Stimulated activated CD8-positive, alpha-beta memory T cell treated with anti-CD3 and anti-CD28 coated beads, Interleukin-12 subunit alpha, Interleukin-12 subunit beta, amount 100 ng/mL, for 1 hour (primary cell): ENCODE data around the gene NOXA1.

Source experiments
- DNase-seq: peaks from one replicate; pipeline ENCODE4 v3.0.0-alpha.2; 2020; ENCODE audit warnings: low read depth

The NOXA1 gene

DNA sequence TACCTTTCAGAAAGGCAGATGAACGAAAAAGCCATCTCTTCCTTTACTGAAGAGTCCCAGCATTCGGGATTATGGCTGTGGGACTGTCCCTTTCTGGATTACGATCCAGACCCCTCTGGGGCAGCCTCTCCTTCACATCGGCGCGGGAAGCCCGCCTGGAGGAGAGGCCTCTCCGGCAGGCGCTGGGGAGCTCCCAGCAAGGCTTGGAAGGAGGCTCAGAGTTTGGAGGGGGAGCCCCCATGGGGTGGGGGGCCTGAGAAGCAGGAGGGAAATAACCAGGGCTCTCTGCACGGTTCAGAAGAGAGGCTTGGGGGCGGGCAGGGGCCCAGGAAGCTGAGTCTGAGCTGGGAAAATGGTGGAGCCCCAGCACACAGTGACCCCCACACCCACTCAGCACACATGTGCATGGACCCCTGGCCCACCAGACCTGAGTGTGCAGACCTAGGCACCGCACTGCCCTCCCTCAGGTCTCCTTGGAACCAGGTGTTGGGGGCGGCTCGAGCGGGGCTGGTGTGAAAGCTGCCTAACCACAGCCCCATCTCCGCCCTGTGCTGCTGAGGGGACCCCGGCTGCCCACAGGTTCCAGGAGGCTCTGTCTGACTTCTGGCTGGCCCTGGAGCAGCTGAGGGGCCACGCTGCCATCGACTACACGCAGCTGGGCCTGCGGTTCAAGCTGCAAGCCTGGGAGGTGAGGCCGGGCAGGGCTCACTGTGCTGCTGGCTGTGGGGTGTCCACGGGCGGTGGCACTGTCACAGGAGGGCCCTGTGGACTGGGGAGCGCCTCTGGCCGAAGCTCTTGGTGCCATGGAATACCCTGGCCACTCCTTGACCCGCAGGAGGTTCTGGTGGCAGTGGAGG lies 4.5 kb downstream of the NOXA1 start:
- DNase-seq, result no peak

DNA sequence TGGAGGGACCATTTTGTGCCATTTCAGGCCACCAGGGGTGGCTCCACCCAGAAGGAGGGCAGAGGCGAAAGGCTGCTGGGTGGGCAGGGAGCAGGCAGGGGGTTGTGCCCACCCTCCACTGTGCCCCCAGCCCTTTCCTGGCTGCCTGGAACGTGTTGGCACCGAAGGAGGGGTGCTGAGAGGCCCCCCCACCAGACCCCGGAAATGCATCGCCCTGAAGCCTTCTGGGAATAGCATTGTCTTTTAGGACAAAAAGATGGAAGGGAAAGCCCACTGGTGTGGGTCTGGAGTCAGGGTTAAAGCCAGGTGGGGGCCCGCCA lies 5.1 kb downstream of the NOXA1 start:
- DNase-seq, result no peak

GRCh38 chr9:137428841-137429545 lies 5.8 kb downstream of the NOXA1 start:
- DNase-seq, result no peak

DNA sequence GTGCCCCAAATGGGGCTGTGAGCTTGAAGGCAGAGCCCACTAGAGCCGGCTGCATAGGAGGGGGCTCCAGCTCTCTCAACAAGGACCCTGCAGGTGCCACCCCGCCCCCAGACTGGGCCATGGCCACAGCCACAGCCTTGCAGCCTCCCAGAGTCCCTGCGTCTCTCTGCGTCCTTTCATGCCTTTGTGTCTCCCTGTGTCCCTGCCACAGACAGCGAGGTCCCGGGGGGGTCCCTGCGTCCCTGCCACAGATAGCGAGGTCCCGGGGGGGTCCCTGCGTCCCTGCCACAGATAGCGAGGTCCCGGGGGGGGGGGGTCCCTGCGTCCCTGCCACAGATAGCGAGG lies 6.3 kb downstream of the NOXA1 start:
- DNase-seq, result no peak

- no peak for DNase-seq
Measured at GRCh38 chr9:137429974-137430722, 7.0 kb downstream of the NOXA1 start.

GRCh38 chr9:137430723-137431415 lies 7.7 kb downstream of the NOXA1 start:
- no peak for DNase-seq

DNA sequence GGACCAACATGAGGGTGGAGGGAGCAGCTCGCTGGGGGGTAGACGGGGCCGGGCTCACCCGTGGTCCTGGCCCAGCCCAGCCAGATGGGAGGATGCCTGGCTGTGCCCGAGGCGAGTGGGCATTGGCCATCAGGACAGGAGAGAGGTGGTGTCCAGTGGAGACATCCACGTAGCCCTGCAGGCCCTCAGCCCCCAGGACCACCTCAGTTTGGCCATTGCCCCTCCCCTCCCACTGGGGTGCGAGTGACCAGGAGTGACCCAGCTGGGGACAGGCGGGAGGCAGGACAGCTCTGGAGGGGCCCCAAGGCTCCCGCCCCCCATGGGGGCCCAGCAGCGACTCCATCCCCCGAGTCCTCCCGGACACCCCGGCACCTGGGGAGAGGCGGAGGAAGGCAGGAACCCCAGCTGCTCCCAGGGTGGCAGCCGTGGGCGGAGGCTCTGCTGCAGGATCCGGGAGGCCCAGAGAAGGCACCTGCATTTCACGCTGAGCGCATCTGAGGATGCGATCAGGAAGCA lies 8.3 kb downstream of the NOXA1 start:
- no peak for DNase-seq

DNA sequence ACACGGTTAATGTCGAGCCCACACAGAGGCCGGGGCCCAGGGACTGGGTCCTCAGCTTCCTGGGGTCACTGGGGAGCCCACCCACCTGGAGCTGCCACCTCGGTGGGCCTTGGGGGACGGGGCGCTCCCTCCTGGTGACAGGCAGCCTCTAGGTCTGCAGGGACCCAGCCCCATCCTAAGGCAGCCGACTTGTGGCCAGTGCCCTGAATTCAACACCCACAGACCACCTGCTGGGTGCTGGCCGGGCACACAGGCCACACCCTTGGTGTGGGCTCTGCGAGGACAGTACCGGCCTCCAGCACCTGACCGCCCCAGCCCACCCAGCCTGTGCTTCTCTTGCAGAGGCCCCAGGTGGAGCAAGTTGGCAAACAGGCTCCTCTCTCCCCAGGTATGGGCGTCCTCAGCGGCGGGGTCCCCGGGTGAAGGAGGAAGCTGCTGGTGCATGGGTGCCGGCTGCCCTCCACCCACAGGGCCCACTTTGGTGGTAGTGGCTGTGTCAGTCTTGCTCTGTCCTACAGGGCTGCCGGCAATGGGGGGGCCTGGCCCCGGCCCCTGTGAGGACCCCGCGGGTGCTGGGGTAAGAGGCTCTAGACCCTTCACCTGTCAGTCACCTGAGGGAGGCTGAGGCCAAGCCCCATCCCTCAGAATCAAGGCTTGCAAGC lies 9.6 kb downstream of the NOXA1 start:
- no peak for DNase-seq

GRCh38 chr9:137433349-137433915 lies 10.2 kb downstream of the NOXA1 start:
- no peak for DNase-seq

DNA sequence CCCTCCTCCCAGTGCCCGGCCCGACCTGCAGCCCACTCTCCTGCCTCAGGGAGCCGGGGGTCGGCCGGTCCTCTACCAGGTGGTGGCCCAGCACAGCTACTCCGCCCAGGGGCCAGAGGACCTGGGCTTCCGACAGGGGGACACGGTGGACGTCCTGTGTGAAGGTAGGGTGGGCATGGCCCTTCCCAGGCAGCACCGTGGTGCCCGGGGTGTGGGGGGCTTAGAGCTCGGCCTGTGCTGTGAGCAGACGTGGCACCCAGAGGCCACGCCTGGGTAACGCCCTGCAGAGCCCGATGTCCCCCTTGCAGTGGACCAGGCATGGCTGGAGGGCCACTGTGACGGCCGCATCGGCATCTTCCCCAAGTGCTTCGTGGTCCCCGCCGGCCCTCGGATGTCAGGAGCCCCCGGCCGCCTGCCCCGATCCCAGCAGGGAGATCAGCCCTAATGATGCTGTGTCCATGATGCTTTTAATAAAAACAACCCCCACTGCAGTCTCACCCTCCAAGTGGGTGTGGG lies 10.8 kb downstream of the NOXA1 start:
- no peak for DNase-seq

DNA sequence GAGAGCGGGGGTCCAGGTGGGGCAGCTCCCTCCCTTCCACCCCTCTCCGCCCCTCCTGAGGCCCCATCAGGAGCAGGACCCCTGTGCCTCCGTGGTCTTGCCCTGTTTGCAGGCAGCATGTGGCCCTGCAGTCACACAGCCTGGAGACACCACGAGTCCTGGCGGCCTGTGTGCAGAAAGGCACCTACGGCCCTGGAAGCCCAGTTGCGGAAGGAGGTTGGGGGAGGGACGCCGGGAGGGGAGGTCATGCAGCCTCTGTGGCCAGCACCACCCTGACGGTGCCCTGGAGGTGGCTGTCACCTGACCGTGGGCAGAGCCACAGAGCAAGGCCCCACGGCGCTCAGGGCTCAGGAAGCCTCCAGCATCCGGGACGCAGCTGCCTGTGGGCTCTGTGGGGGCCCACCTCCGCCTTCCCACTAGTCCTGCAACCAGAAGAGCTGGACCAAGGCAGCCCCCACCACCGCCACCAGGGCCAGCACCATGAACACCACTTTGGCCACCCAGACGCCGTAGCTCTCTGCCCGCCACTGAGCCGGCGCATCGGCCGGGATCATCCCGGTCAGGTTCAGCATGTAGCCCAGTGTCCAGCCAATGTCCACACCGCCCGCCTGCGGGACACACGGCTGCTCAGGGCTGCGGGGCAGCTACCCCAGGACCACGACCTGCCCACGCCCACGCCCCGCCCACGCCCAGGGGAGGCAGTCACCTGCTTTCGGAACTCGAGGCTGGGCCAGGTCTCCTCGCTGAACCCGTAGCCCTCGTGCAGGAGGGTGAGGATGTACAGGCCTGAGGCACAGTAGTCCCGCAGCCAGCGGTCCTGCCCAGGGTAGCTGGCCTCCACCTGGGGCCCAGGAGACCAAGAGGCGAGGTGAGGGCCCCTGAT lies 11.5 kb downstream of the NOXA1 start:
- DNase-seq, result no peak

- DNase-seq, result no peak
Measured at GRCh38 chr9:137435381-137435891, 12.2 kb downstream of the NOXA1 start.

- no peak for DNase-seq
Measured at GRCh38 chr9:137435980-137436760, 13.0 kb downstream of the NOXA1 start.

GRCh38 chr9:137436761-137437600 lies 13.8 kb downstream of the NOXA1 start:
- no peak for DNase-seq

DNA sequence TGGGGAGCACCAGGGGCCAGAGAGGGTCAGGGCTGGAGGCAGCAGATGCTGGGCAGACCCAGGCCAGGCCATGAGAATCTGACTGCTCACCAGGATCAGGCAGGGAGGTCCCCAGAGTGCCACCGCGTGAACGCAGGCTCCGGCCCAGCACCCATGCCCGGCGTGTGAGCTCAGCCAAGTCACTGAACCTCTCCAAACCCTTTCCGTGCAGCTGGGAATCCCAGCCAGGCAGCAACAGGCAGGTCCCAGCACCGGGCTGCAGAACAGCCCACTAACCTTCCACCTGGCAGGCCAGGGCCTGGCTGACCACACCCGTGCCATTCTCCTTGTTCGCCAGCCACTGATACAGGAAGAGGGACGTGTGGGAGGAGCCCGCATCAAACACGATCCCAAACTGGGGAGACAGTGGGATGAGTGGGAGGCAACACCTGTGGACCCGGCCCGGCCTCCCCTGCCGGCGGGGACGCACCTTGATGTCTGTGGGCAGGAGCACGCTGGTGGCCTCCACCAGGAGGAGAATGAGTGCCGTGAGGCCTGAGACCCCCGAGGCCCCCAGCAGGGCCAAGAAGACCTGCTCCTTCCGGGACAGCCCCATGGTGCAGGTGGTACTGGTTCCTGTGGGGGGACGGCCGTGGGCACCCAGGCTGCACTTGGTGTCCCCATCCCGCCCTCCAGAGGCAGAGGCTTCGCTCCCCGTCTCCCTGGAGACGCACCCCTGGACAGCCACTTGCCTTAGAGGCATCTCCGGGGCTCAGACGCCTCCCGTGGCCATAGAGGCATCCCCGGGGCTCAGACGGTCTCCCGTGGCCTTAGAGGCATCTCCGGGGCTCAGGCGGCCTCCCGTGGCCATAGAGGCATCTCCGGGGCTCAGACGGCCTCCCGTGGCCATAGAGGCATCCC lies 14.7 kb downstream of the NOXA1 start:
- DNase-seq, result no peak

DNA sequence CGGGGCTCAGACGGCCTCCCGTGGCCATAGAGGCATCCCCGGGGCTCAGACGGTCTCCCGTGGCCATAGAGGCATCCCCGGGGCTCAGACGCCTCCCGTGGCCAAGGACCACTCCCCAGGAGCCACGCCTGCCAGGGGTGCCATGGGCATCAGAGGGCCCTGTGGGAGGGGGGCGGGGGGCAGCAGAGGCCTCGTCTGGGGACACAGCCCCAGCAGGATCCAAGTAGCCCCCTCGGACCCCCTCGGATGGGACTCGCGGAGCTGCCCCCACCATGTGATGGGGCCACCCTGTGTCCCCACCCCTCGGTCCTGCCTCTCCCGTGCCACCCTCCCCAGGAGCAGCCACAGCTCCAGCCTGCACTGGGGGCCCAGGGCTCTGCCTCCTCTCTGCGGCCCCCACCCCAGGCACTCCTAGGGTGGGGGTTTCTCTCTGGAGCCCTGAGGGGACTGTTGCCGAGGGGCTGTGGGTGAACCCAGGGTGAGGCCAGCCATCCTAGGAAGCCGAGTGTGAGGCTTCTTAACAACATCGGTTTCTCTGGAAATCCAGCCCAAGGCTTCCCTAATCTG lies 15.5 kb downstream of the NOXA1 start:
- DNase-seq, result no peak
